ENCODE results near the gene FARS2.

DNA sequence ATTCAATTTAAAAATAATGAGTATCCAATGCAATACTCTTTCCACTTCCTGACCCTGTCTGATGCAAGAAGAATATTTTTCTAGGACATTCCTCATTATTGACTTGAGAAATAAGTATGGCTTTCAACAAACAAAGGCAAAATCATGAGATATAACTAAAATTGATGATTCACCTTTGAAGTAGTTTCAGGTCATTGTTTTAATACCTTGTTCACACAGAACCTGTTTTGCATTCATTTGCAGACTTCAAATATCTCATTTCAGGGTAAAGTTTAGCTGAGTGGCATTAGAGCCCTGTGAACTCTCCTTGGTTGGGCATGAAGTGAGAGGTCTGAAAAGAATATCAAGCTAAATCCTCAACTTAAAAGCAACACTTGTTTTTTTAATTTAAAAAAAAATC is 436.2 kb downstream of the FARS2 start:
- TF ChIP-seq, protein P1, sequence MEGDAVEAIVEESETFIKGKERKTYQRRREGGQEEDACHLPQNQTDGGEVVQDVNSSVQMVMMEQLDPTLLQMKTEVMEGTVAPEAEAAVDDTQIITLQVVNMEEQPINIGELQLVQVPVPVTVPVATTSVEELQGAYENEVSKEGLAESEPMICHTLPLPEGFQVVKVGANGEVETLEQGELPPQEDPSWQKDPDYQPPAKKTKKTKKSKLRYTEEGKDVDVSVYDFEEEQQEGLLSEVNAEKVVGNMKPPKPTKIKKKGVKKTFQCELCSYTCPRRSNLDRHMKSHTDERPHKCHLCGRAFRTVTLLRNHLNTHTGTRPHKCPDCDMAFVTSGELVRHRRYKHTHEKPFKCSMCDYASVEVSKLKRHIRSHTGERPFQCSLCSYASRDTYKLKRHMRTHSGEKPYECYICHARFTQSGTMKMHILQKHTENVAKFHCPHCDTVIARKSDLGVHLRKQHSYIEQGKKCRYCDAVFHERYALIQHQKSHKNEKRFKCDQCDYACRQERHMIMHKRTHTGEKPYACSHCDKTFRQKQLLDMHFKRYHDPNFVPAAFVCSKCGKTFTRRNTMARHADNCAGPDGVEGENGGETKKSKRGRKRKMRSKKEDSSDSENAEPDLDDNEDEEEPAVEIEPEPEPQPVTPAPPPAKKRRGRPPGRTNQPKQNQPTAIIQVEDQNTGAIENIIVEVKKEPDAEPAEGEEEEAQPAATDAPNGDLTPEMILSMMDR (conservative IDR thresholded peaks at IDR 0.05 in 1 of 2, IDR thresholded peaks at IDR 0.05 in 1 of 2; ENCODE audit: low read depth in 1 of 2, low read length in 2 of 2) = no peak
- TF ChIP-seq EZH2 (IDR thresholded peaks at IDR 0.05; ENCODE audit: low read length, missing control alignments) = no peak

All from fibroblast of lung (primary cell).